ENCODE results near the gene ZNF423. TPM values are rescaled to one million over a fixed set of nuclear protein-coding genes. Genes with fewer than 3 reads are reported as not detected.

The ZNF423 gene
- polyA plus RNA-seq, 1 experiment, result 0.11 TPM

- CTCF ChIA-PET, result no interaction called here
- no peak overlapping the region for H3K27ac ChIP-seq (ENCODE audit: low read depth, low read length)
- TF ChIP-seq CTCF (IDR thresholded peaks at IDR 0.05; ENCODE audit: low read depth, low read length), result no peak
- DNase-seq (ENCODE audit: low read depth, low spot score), result no peak
- no peak overlapping the region for H3K4me3 ChIP-seq (ENCODE audit: low read depth, low read length)
- no peaks in the 10 kb centered on the region for H3K9me3 ChIP-seq (ENCODE audit: control insufficient read depth, insufficient read depth, low read length)
- no peaks in the 10 kb centered on the region for H3K27me3 ChIP-seq (ENCODE audit: control insufficient read depth, insufficient read depth, low read length)
- POLR2A ChIA-PET, result no interaction called here
These were observed 385.9 kb downstream of the ZNF423 start for GRCh38 chr16:49469930-49470451.

GRCh38 chr16:49469311-49469670 is 386.6 kb downstream of the ZNF423 start:
- Histone ChIP-seq H3K27ac (ENCODE audit: low read depth, low read length) (no peak overlapping the region), H3K4me3 (ENCODE audit: low read depth, low read length) (no peak overlapping the region), H3K27me3 (ENCODE audit: control insufficient read depth, insufficient read depth, low read length) (no peaks in the 10 kb centered on the region), H3K9me3 (ENCODE audit: control insufficient read depth, insufficient read depth, low read length) (no peaks in the 10 kb centered on the region)
- no peak for TF ChIP-seq CTCF (IDR thresholded peaks at IDR 0.05; ENCODE audit: low read depth, low read length)
- DNase-seq (ENCODE audit: low read depth, low spot score), result no peak
- POLR2A ChIA-PET, result no interaction called here
- CTCF ChIA-PET, result no interaction called here

- no peak for TF ChIP-seq CTCF (IDR thresholded peaks at IDR 0.05; ENCODE audit: low read depth, low read length)
- Histone ChIP-seq H3K27me3 (ENCODE audit: control insufficient read depth, insufficient read depth, low read length) (no peaks in the 10 kb centered on the region), H3K9me3 (ENCODE audit: control insufficient read depth, insufficient read depth, low read length) (no peaks in the 10 kb centered on the region), H3K4me3 (ENCODE audit: low read depth, low read length) (no peak overlapping the region), H3K27ac (ENCODE audit: low read depth, low read length) (no peak overlapping the region)
- DNase-seq (ENCODE audit: low read depth, low spot score), result no peak
- ChIA-PET CTCF (no interaction called here), POLR2A (no interaction called here)
These were observed 387.2 kb downstream of the ZNF423 start for GRCh38 chr16:49468611-49469310.

- no peak for TF ChIP-seq CTCF (IDR thresholded peaks at IDR 0.05; ENCODE audit: low read depth, low read length)
These were observed 388.2 kb downstream of the ZNF423 start for GRCh38 chr16:49467540-49468372.

GRCh38 chr16:49466881-49467280 is 389.0 kb downstream of the ZNF423 start:
- no peak for DNase-seq (ENCODE audit: low read depth, low spot score)
- CTCF ChIA-PET, result no interaction called here
- POLR2A ChIA-PET, result no interaction called here
- H3K27ac ChIP-seq (ENCODE audit: low read depth, low read length), result no peak overlapping the region
- H3K27me3 ChIP-seq (ENCODE audit: control insufficient read depth, insufficient read depth, low read length), result no peaks in the 10 kb centered on the region
- H3K4me3 ChIP-seq (ENCODE audit: low read depth, low read length), result no peak overlapping the region
- TF ChIP-seq CTCF (IDR thresholded peaks at IDR 0.05; ENCODE audit: low read depth, low read length), result no peak
- no peaks in the 10 kb centered on the region for H3K9me3 ChIP-seq (ENCODE audit: control insufficient read depth, insufficient read depth, low read length)

More at GRCh38 chr16:49467540-49468372, 388.2 kb downstream of the ZNF423 start:
- no peaks in the 10 kb centered on the region for H3K9me3 ChIP-seq (ENCODE audit: control insufficient read depth, insufficient read depth, low read length)
- H3K4me3 ChIP-seq (ENCODE audit: low read depth, low read length), result no peak overlapping the region
- DNase-seq (ENCODE audit: low read depth, low spot score), result no peak
- no peak overlapping the region for H3K27ac ChIP-seq (ENCODE audit: low read depth, low read length)
- ChIA-PET CTCF (no interaction called here), POLR2A (no interaction called here)
- no peaks in the 10 kb centered on the region for H3K27me3 ChIP-seq (ENCODE audit: control insufficient read depth, insufficient read depth, low read length)
